MM.1S (cell line): Measurements from ENCODE around the gene FBN3.

Source experiments
- DNase-seq: peaks from one replicate; pipeline ENCODE4 v3.0.0-alpha.2; 2015
- H2AFZ ChIP-seq: fragments of 300-600 bp; sonication (generic); 2 replicates; pipeline ENCODE4 v1.6.0; 2016; ENCODE audit warnings: antibody characterized with exemption, low read length
- H3F3A ChIP-seq: fragments of 300-600 bp; sonication (generic); 2 replicates; pipeline ENCODE4 v1.6.1; 2016; ENCODE audit warnings: mild to moderate bottlenecking, antibody characterized with exemption, low read length, moderate library complexity, mixed read lengths; ENCODE audit not compliant: insufficient read depth
- H3K27ac ChIP-seq: fragments of 300-600 bp; sonication (generic); 2 replicates; pipeline ENCODE4 v1.5.1; 2016; ENCODE audit warnings: mild to moderate bottlenecking, low read length
- H3K27me3 ChIP-seq: fragments of 300-600 bp; sonication (generic); replicated peaks from 2 replicates; pipeline ENCODE4 v1.6.0; 2016; ENCODE audit warnings: low read length; ENCODE audit not compliant: insufficient read depth
- H3K36me3 ChIP-seq: fragments of 300-600 bp; sonication (generic); replicated peaks from 2 replicates; pipeline ENCODE4 v1.6.1; 2016; ENCODE audit warnings: mild to moderate bottlenecking, low read length, mixed read lengths; ENCODE audit not compliant: insufficient read depth
- H3K4me1 ChIP-seq: fragments of 300-600 bp; sonication (generic); 2 replicates; pipeline ENCODE4 v1.6.1; 2016; ENCODE audit warnings: low read length, mixed read lengths
- H3K4me2 ChIP-seq: fragments of 300-600 bp; sonication (generic); 2 replicates; pipeline ENCODE4 v1.6.0; 2016; ENCODE audit warnings: low read depth, low read length
- H3K4me3 ChIP-seq: fragments of 300-600 bp; sonication (generic); 2 replicates; pipeline ENCODE4 v1.5.1; 2016; ENCODE audit warnings: low read length, mixed read lengths
- H3K79me2 ChIP-seq: fragments of 300-600 bp; sonication (generic); 2 replicates; pipeline ENCODE4 v1.6.1; 2016; ENCODE audit warnings: mixed run types, low read length, mixed read lengths
- H3K9ac ChIP-seq: fragments of 300-600 bp; sonication (generic); 2 replicates; pipeline ENCODE4 v1.6.1; 2016; ENCODE audit warnings: low read length, mixed read lengths
- H3K9me2 ChIP-seq: fragments of 300-600 bp; sonication (generic); replicated peaks from 2 replicates; pipeline ENCODE4 v1.6.1; 2016; ENCODE audit warnings: mild to moderate bottlenecking, low read length, mixed read lengths; ENCODE audit not compliant: insufficient read depth
- H3K9me3 ChIP-seq: fragments of 300-600 bp; sonication (generic); replicated peaks from 2 replicates; pipeline ENCODE4 v1.6.1; 2016; ENCODE audit warnings: mild to moderate bottlenecking, low read length, mixed read lengths; ENCODE audit not compliant: insufficient read depth
- H4K20me1 ChIP-seq: fragments of 300-600 bp; sonication (generic); 2 replicates; pipeline ENCODE4 v1.6.1; 2016; ENCODE audit warnings: mild to moderate bottlenecking, low read length, moderate library complexity, mixed read lengths; ENCODE audit not compliant: insufficient read depth
- CTCF ChIP-seq: fragments of 300-600 bp; sonication (generic); IDR thresholded peaks from 2 replicates; pipeline ENCODE4 v1.5.1; 2016; ENCODE audit warnings: antibody characterized with exemption, low read length, mixed read lengths
- EZH2 ChIP-seq: fragments of 300-600 bp; sonication (generic); optimal IDR thresholded peaks from 2 replicates; pipeline ENCODE3; 2017; ENCODE audit warnings: low read depth, mild to moderate bottlenecking, antibody characterized with exemption, low read length, mixed read lengths
- EZH2phosphoT487 ChIP-seq: fragments of 300-600 bp; sonication (generic); IDR thresholded peaks from 2 replicates; pipeline ENCODE4 v1.6.1; 2018; ENCODE audit warnings: antibody characterized with exemption, low read length

FBN3 gene

GRCh38 chr19:8023371-8023770 lies 126.0 kb downstream of the FBN3 start:
- no peaks in the 10 kb centered on the region for H3F3A ChIP-seq
- TF ChIP-seq EZH2phosphoT487, result no peak
- TF ChIP-seq EZH2, result no peak
- no peak for TF ChIP-seq CTCF
- H3K27ac ChIP-seq, result no peak overlapping the region
- peaks cover 71% of the 10 kb centered on the region for H3K27me3 ChIP-seq
- H3K79me2 ChIP-seq, result no peaks in the 10 kb centered on the region
- H3K9me2 ChIP-seq, result no peaks in the 10 kb centered on the region
- no peak overlapping the region for H3K9ac ChIP-seq
- DNase-seq, result no peak
- H3K4me2 ChIP-seq, result no peak overlapping the region
- no peak overlapping the region for H3K4me3 ChIP-seq
- no peaks in the 10 kb centered on the region for H4K20me1 ChIP-seq
- no peaks in the 10 kb centered on the region for H3K36me3 ChIP-seq
- no peaks in the 10 kb centered on the region for H3K9me3 ChIP-seq
- no peak overlapping the region for H2AFZ ChIP-seq
- H3K4me1 ChIP-seq, result no peaks in the 10 kb centered on the region

GRCh38 chr19:8022275-8022674 lies 127.1 kb downstream of the FBN3 start:
- Histone ChIP-seq H3K4me1 (peaks cover 2% of the 10 kb centered on the region; the same call in 1 of the 2 replicates), H3K27me3 (peaks cover 62% of the 10 kb centered on the region), H3F3A (no peaks in the 10 kb centered on the region), H3K9me3 (no peaks in the 10 kb centered on the region), H2AFZ (no peak overlapping the region), H3K4me2 (no peak overlapping the region), H3K79me2 (no peaks in the 10 kb centered on the region), H3K4me3 (no peak overlapping the region), H4K20me1 (no peaks in the 10 kb centered on the region), H3K9me2 (no peaks in the 10 kb centered on the region), H3K27ac (no peak overlapping the region), H3K9ac (no peak overlapping the region), H3K36me3 (no peaks in the 10 kb centered on the region)
- no peak for TF ChIP-seq EZH2phosphoT487
- TF ChIP-seq EZH2, result no peak
- TF ChIP-seq CTCF, result no peak
- DNase-seq, result no peak

GRCh38 chr19:8021374-8021773 lies 128.0 kb downstream of the FBN3 start:
- H3K27me3 ChIP-seq, result peaks cover 55% of the 10 kb centered on the region
- H3K9me3 ChIP-seq, result no peaks in the 10 kb centered on the region
- no peak overlapping the region for H2AFZ ChIP-seq
- H3K36me3 ChIP-seq, result no peaks in the 10 kb centered on the region
- no peak for TF ChIP-seq EZH2phosphoT487
- TF ChIP-seq CTCF, result no peak
- no peak for TF ChIP-seq EZH2
- H3F3A ChIP-seq, result no peaks in the 10 kb centered on the region
- no peak overlapping the region for H3K27ac ChIP-seq
- H3K9me2 ChIP-seq, result no peaks in the 10 kb centered on the region
- H3K9ac ChIP-seq, result no peak overlapping the region
- peaks cover 3% of the 10 kb centered on the region; the same call in 1 of the 2 replicates for H3K4me1 ChIP-seq
- H4K20me1 ChIP-seq, result no peaks in the 10 kb centered on the region
- no peak overlapping the region for H3K4me2 ChIP-seq
- no peak for DNase-seq
- no peaks in the 10 kb centered on the region for H3K79me2 ChIP-seq
- no peak overlapping the region for H3K4me3 ChIP-seq

GRCh38 chr19:8020681-8021080 lies 128.7 kb downstream of the FBN3 start:
- Histone ChIP-seq H3K9me2 (no peaks in the 10 kb centered on the region), H3K27me3 (peaks cover 49% of the 10 kb centered on the region), H3K79me2 (no peaks in the 10 kb centered on the region), H3F3A (no peaks in the 10 kb centered on the region), H3K4me3 (no peak overlapping the region), H2AFZ (no peak overlapping the region), H3K9me3 (no peaks in the 10 kb centered on the region), H3K27ac (no peak overlapping the region), H3K36me3 (no peaks in the 10 kb centered on the region), H3K4me2 (no peak overlapping the region), H3K9ac (no peak overlapping the region), H4K20me1 (no peaks in the 10 kb centered on the region), H3K4me1 (peaks cover 3% of the 10 kb centered on the region; the same call in 1 of the 2 replicates)
- TF ChIP-seq EZH2 (no peak), CTCF (no peak)
- no peak for DNase-seq
